GM12878 (cell line): ENCODE results near the gene GCC1. TPM values are rescaled to one million over a fixed set of nuclear protein-coding genes. Genes with fewer than 3 reads are reported as not detected.

Source experiments
- ATAC-seq: fragments of 200-7000 bp; cut with Tn5 transposase; 3 replicates; pipeline ENCODE4 v1.9.1; 2020; ENCODE audit warnings: mild to moderate bottlenecking, moderate library complexity
- BruUV-seq: library from RNA; stranded (reverse); fragments of 400-500 nt; replicated peaks from 2 replicates; lab custom pipeline; 2021; lab: Mats Ljungman, UMichigan
- CTCF ChIA-PET: fragments of 300-600 bp; sonication (Branson Sonifier 250); formaldehyde crosslinking; extraction: SDS; loops from one replicate; lab custom pipeline; 2021; ENCODE audit warnings: inconsistent platforms; lab: Yijun Ruan, JAX
- POLR2A ChIA-PET: fragments of 350-600 bp; formaldehyde crosslinking; extraction: SDS; loops from one replicate; lab custom pipeline; 2021; ENCODE audit warnings: inconsistent platforms; lab: Charles Lee
- RAD21 ChIA-PET: fragments of 300-600 bp; sonication (Branson Sonifier 250); formaldehyde crosslinking; loops from one replicate; lab custom pipeline; 2023; ENCODE audit warnings: antibody characterized with exemption; ENCODE audit not compliant: unreplicated experiment; lab: Charles Lee
- SMC1A ChIA-PET: fragments of 300-600 bp; sonication (Branson Sonifier 250); formaldehyde crosslinking; loops from one replicate; lab custom pipeline; 2023; ENCODE audit not compliant: unreplicated experiment, uncharacterized antibody; lab: Charles Lee
- DNase-seq: peaks from one replicate; pipeline ENCODE4 v3.0.0-alpha.2; 2011; ENCODE audit warnings: low read depth, low spot score
- FAIRE-seq: peaks from 3 replicates; lab custom pipeline; 2011; peaks lifted over from hg19 to GRCh38; lab: Jason Lieb, UNC
- H2AFZ ChIP-seq: 2 replicates; pipeline ENCODE4 v1.6.0; 2011; ENCODE audit warnings: low read depth, low read length, control low read depth; ENCODE audit not compliant: control insufficient read depth
- H3K27ac ChIP-seq: 2 replicates; pipeline ENCODE4 v1.5.1; 2011; ENCODE audit warnings: control low read depth; ENCODE audit not compliant: control insufficient read depth, insufficient read depth
- H3K27me3 ChIP-seq, 2 experiments: replicated peaks in 1 of 2; 2 replicates each; pipeline versions ENCODE4 v1.6.0 to v1.6.1; 2011; ENCODE audit warnings: low read length in 1 of 2; ENCODE audit not compliant: control insufficient read depth in 2 of 2, insufficient read depth in 2 of 2
- H3K36me3 ChIP-seq, 2 experiments: 2 replicates each; pipeline ENCODE4 v1.5.1; 2011; ENCODE audit warnings: low read length in 1 of 2; ENCODE audit not compliant: control insufficient read depth in 2 of 2, insufficient read depth in 2 of 2
- H3K4me1 ChIP-seq: 2 replicates; pipeline ENCODE4 v1.6.1; 2011; ENCODE audit warnings: mild to moderate bottlenecking, low read length, moderate library complexity, mixed read lengths; ENCODE audit not compliant: control insufficient read depth, insufficient read depth
- H3K4me2 ChIP-seq: 2 replicates; pipeline ENCODE4 v1.6.0; 2011; ENCODE audit warnings: control low read depth; ENCODE audit not compliant: control insufficient read depth, insufficient read depth
- H3K4me3 ChIP-seq: fragments of 200-600 bp; sonication (generic); 2 replicates; pipeline ENCODE4 v1.5.1; 2016
- H3K79me2 ChIP-seq: 2 replicates; pipeline ENCODE4 v1.6.0; 2011; ENCODE audit warnings: low read length; ENCODE audit not compliant: control insufficient read depth, insufficient read depth
- H3K9ac ChIP-seq: 2 replicates; pipeline ENCODE4 v1.8.0; 2011; ENCODE audit warnings: low read length, control low read depth, mixed read lengths; ENCODE audit not compliant: control insufficient read depth, insufficient read depth
- H3K9me3 ChIP-seq: replicated peaks from 3 replicates; pipeline ENCODE4 v1.5.1; 2011; ENCODE audit warnings: mild to moderate bottlenecking, low read length; ENCODE audit not compliant: control insufficient read depth, insufficient read depth
- H4K20me1 ChIP-seq: 2 replicates; pipeline ENCODE4 v1.6.0; 2011; ENCODE audit not compliant: control insufficient read depth, insufficient read depth
- ETV6 ChIP-seq, 2 experiments: fragments of 450-650 bp in 1 of 2; IDR thresholded peaks in 1 of 2; conservative IDR thresholded peaks in 1 of 2; 2 replicates each; pipeline ENCODE4 v1.6.1; 2014; ENCODE audit warnings: antibody characterized with exemption in 1 of 2, borderline replicate concordance in 1 of 2, low read depth in 1 of 2, mild to moderate bottlenecking in 1 of 2, moderate library complexity in 1 of 2
- KDM1A ChIP-seq: fragments of 200-600 bp; sonication (generic); IDR thresholded peaks from 2 replicates; pipeline ENCODE4 v1.6.1; 2016; ENCODE audit warnings: borderline replicate concordance
- MEF2A ChIP-seq: IDR thresholded peaks from 2 replicates; pipeline ENCODE4 v1.6.1; 2011; ENCODE audit warnings: low read depth, mild to moderate bottlenecking, low read length, moderate library complexity; ENCODE audit not compliant: insufficient read depth
- MEF2B ChIP-seq: fragments of 450-650 bp; IDR thresholded peaks from 2 replicates; pipeline ENCODE4 v1.6.1; 2018; ENCODE audit warnings: mild to moderate bottlenecking, moderate library complexity; ENCODE audit not compliant: partially characterized antibody, poor library complexity, severe bottlenecking
- SUPT20H ChIP-seq: IDR thresholded peaks from 2 replicates; pipeline ENCODE4 v1.6.1; 2011; ENCODE audit warnings: low read depth, mild to moderate bottlenecking, low read length, moderate library complexity, borderline replicate concordance; ENCODE audit not compliant: control insufficient read depth
- ZZZ3 ChIP-seq: IDR thresholded peaks from 2 replicates; pipeline ENCODE4 v1.6.1; 2011; ENCODE audit warnings: low read depth; ENCODE audit not compliant: control insufficient read depth, insufficient read length
- WGBS: methylation state at CpG from one replicate; pipeline ENCODE4 v1.1.6; 2016; ENCODE audit warnings: low lambda C conversion rate; ENCODE audit not compliant: insufficient replicate concordance, insufficient coverage; ENCODE audit errors: missing lambda C conversion rate; 5-methylcytosine and 5-hydroxymethylcytosine counted together
- in situ Hi-C: fragments of 300-500 bp; cut with MboI; formaldehyde crosslinking; loops from 9 replicates; pipeline ENCODE4 v1.14.3; 2018; ENCODE audit warnings: mixed read lengths
- intact Hi-C: fragments of 100-400 bp; cut with micrococcal nuclease; formaldehyde crosslinking; loops from one replicate; pipeline ENCODE4 v1.14.2; 2022; ENCODE audit not compliant: unreplicated experiment
- polyA plus RNA-seq, 11 experiments: library from polyadenylated mRNA; depleted of rRNA in 4 of 11; unstranded in 6 of 11; stranded (reverse) in 5 of 11; fragments of >200 nt; fragmentation: Nextera tagmentation in 4 of 11; fragmentation: Illumina TruSeq in 1 of 11; extraction: Ambion mirVana in 4 of 11; extraction: Trizol in 1 of 11; gene quantifications; 1 replicate in 1 of 11; 2 replicates in 10 of 11; pipeline versions ENCODE4 v1.2.1 to v1.2.3, GENCODE V29; 2011 to 2016; ENCODE audit warnings: inconsistent platforms in 2 of 11, missing spikeins in 2 of 11, low read depth in 1 of 11
- total RNA-seq, 4 experiments: library from RNA; depleted of rRNA in 3 of 4; stranded (reverse); fragments of >200 nt in 3 of 4; fragmentation: Illumina TruSeq in 1 of 4; extraction: Trizol in 1 of 4; gene quantifications; 2 replicates each; pipeline versions ENCODE4 v1.2.1 to v1.2.3, GENCODE V29; 2013 to 2021
- TF ChIP-seq, protein P1 (sequence below): fragments of 150-350 bp; IDR thresholded peaks from 2 replicates; pipeline ENCODE4 v1.6.1; 2014; ENCODE audit warnings: mild to moderate bottlenecking, low read depth, low read length
- TF ChIP-seq, protein P2 (sequence below): fragments of 450-650 bp; IDR thresholded peaks from 2 replicates; pipeline ENCODE4 v1.6.1; 2017; ENCODE audit warnings: borderline replicate concordance
- TF ChIP-seq, protein P3 (sequence below): IDR thresholded peaks from 2 replicates; pipeline ENCODE4 v1.6.1; 2011; ENCODE audit warnings: borderline replicate concordance, low read depth, mild to moderate bottlenecking, moderate library complexity, low read length; ENCODE audit not compliant: insufficient read depth, poor library complexity, severe bottlenecking

Gene GCC1
- total and polyA plus RNA-seq, 10 of the 15 experiments (the other 5 are each of a cell fraction or from before 2014, with no cell fraction given): 1.8 to 17.2 (median 9.0) TPM

DNA sequence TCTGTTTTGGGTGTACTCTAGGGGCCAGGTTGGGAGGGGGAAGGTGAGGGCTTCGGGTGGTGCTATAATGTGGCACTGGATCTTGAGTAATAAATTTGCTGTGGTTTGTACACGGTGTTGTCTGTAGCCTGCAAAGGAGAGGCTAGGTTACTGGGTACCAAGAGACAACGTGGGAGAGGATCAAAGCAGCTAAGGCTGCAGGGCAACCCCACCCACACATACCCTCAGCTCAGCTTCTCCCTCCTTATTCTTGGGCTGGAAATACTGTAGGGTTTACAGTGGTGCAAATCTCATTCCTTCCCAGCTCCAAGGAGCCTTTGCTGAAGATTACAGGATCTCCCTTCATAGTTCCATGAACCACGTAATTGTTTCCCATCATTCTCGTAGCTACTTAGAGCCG, 6.2 kb upstream of the GCC1 start:
- RAD21 ChIA-PET: no interaction called here
- POLR2A ChIA-PET: no interaction called here
- BruUV-seq: no TSS peak
- SMC1A ChIA-PET: interaction anchor here (1.1 kb wide), 1 partner anchor 9 kb away, joined by 3 read pairs; no protein-coding TSS in a partner anchor
- Histone ChIP-seq H3K9ac (no peak overlapping the region), H3K9me3 (no peaks in the 10 kb centered on the region), H3K4me2 (no peak overlapping the region)
- in situ Hi-C loops: no loop called here
- no peak for TF ChIP-seq MEF2A
- TF ChIP-seq, protein P1, sequence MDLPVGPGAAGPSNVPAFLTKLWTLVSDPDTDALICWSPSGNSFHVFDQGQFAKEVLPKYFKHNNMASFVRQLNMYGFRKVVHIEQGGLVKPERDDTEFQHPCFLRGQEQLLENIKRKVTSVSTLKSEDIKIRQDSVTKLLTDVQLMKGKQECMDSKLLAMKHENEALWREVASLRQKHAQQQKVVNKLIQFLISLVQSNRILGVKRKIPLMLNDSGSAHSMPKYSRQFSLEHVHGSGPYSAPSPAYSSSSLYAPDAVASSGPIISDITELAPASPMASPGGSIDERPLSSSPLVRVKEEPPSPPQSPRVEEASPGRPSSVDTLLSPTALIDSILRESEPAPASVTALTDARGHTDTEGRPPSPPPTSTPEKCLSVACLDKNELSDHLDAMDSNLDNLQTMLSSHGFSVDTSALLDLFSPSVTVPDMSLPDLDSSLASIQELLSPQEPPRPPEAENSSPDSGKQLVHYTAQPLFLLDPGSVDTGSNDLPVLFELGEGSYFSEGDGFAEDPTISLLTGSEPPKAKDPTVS: no peak
- TF ChIP-seq, protein P2, sequence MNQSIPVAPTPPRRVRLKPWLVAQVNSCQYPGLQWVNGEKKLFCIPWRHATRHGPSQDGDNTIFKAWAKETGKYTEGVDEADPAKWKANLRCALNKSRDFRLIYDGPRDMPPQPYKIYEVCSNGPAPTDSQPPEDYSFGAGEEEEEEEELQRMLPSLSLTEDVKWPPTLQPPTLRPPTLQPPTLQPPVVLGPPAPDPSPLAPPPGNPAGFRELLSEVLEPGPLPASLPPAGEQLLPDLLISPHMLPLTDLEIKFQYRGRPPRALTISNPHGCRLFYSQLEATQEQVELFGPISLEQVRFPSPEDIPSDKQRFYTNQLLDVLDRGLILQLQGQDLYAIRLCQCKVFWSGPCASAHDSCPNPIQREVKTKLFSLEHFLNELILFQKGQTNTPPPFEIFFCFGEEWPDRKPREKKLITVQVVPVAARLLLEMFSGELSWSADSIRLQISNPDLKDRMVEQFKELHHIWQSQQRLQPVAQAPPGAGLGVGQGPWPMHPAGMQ: no peak
- no peak for TF ChIP-seq ETV6 (conservative IDR thresholded peaks at IDR 0.05 in 1 of 2, IDR thresholded peaks at IDR 0.05 in 1 of 2; ENCODE audit: borderline replicate concordance in 1 of 2, low read depth in 1 of 2)
- TF ChIP-seq SUPT20H: no peak
- no peak for TF ChIP-seq MEF2B
- TF ChIP-seq, protein P3, sequence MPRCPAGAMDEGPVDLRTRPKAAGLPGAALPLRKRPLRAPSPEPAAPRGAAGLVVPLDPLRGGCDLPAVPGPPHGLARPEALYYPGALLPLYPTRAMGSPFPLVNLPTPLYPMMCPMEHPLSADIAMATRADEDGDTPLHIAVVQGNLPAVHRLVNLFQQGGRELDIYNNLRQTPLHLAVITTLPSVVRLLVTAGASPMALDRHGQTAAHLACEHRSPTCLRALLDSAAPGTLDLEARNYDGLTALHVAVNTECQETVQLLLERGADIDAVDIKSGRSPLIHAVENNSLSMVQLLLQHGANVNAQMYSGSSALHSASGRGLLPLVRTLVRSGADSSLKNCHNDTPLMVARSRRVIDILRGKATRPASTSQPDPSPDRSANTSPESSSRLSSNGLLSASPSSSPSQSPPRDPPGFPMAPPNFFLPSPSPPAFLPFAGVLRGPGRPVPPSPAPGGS: no peak
- no peak for TF ChIP-seq KDM1A
- no peak for TF ChIP-seq ZZZ3
- TF ChIP-seq, all 136 proteins: peak for 0
- no peaks in the 10 kb centered on the region; the same call in 1 of the 2 replicates for H3K4me1 ChIP-seq
- H3K27ac ChIP-seq: no peak overlapping the region
- H3K27me3 ChIP-seq: no peaks in the 10 kb centered on the region
- no peaks in the 10 kb centered on the region for H4K20me1 ChIP-seq
- H2AFZ ChIP-seq: no peak overlapping the region
- WGBS: 83% methylated on average over 5 of the region's 6 CpGs
- ATAC-seq (no peak), DNase-seq (no peak), FAIRE-seq (no peak)
- CTCF ChIA-PET: no interaction called here
- H3K4me3 ChIP-seq: no peak overlapping the region
- intact Hi-C loops: no loop called here
- peaks cover 9% of the 10 kb centered on the region for H3K79me2 ChIP-seq
- peaks cover 0 to 3% of the 10 kb centered on the region in 2 experiments; a peak in 2 of 4 replicates for H3K36me3 ChIP-seq
